HL-60 (cell line): Measurements from ENCODE around the gene KCNMA1.

Source experiments
- DNase-seq, 2 experiments: peaks; one replicate each; pipeline ENCODE4 v3.0.0-alpha.2; 2010 to 2020; ENCODE audit warnings: low read depth in 1 of 2, low spot score in 1 of 2
- H3K27ac ChIP-seq: fragments of 250-450 bp; sonication (Bioruptor Pico); replicated peaks from 2 replicates; pipeline ENCODE4 v1.5.1; 2020; ENCODE audit warnings: mild to moderate bottlenecking, moderate library complexity
- H3K27me3 ChIP-seq: fragments of 250-450 bp; sonication (Bioruptor Pico); 2 replicates; pipeline ENCODE4 v1.5.1; 2021; ENCODE audit warnings: mild to moderate bottlenecking, moderate library complexity; ENCODE audit not compliant: insufficient read depth, poor library complexity, severe bottlenecking
- H3K4me3 ChIP-seq: replicated peaks from 2 replicates; pipeline ENCODE4 v1.5.1; 2011; ENCODE audit warnings: mild to moderate bottlenecking, control low read depth, low read length; ENCODE audit not compliant: insufficient read depth
- GABPA ChIP-seq: IDR thresholded peaks from 2 replicates; pipeline ENCODE4 v1.6.1; 2012; ENCODE audit warnings: low read depth
- POLR2AphosphoS5 ChIP-seq: IDR thresholded peaks from 2 replicates; pipeline ENCODE4 v1.6.1; 2012; ENCODE audit warnings: low read depth
- REST ChIP-seq: IDR thresholded peaks from 2 replicates; pipeline ENCODE4 v1.6.1; 2012; ENCODE audit warnings: low read depth; ENCODE audit not compliant: insufficient replicate concordance
- SPI1 ChIP-seq: IDR thresholded peaks from 2 replicates; pipeline ENCODE4 v1.6.1; 2012; ENCODE audit warnings: low read depth, mild to moderate bottlenecking, borderline replicate concordance
- TF ChIP-seq, protein P1 (sequence below): IDR thresholded peaks from one replicate; pipeline ENCODE4 v1.5.1; 2011; ENCODE audit warnings: low read length, control low read depth, inconsistent platforms; ENCODE audit not compliant: insufficient read depth

The KCNMA1 gene

GRCh38 chr10:77641344-77641743 lies 3.7 kb upstream of the KCNMA1 start:
- Histone ChIP-seq H3K4me3 (no peak overlapping the region), H3K27me3 (peaks cover 24% of the 10 kb centered on the region), H3K27ac (no peak overlapping the region)
- TF ChIP-seq, protein P1, sequence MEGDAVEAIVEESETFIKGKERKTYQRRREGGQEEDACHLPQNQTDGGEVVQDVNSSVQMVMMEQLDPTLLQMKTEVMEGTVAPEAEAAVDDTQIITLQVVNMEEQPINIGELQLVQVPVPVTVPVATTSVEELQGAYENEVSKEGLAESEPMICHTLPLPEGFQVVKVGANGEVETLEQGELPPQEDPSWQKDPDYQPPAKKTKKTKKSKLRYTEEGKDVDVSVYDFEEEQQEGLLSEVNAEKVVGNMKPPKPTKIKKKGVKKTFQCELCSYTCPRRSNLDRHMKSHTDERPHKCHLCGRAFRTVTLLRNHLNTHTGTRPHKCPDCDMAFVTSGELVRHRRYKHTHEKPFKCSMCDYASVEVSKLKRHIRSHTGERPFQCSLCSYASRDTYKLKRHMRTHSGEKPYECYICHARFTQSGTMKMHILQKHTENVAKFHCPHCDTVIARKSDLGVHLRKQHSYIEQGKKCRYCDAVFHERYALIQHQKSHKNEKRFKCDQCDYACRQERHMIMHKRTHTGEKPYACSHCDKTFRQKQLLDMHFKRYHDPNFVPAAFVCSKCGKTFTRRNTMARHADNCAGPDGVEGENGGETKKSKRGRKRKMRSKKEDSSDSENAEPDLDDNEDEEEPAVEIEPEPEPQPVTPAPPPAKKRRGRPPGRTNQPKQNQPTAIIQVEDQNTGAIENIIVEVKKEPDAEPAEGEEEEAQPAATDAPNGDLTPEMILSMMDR, result no peak
- TF ChIP-seq SPI1, result no peak
- no peak for TF ChIP-seq REST
- no peak for TF ChIP-seq POLR2AphosphoS5
- TF ChIP-seq GABPA, result no peak
- no peak for DNase-seq

GRCh38 chr10:77640167-77640566 lies 2.6 kb upstream of the KCNMA1 start:
- Histone ChIP-seq H3K27me3 (peaks cover 31% of the 10 kb centered on the region), H3K27ac (no peak overlapping the region), H3K4me3 (no peak overlapping the region)
- TF ChIP-seq REST, result no peak
- TF ChIP-seq, protein P1, result no peak
- no peak for DNase-seq

DNA sequence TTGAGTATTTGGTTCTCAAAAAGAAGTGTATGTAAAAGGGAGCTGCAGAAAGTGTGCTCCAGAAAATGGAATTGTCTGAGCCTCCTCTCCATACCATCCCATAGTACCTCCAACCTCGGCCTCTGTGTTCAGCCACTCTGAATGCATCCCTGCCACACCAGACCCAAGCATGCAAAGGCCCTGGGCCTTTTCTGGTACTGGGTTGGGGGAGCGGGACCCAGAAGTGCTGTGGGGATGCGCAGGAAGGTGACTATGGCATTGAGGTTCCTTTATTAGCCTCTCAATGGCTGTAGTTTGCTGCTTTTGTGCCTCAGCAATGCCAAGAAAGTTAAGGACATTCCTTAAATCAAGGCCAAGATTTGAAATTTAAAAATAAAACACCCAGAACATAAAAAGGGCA lies 2.1 kb upstream of the KCNMA1 start:
- Histone ChIP-seq H3K4me3 (no peak overlapping the region), H3K27ac (no peak overlapping the region), H3K27me3 (peaks cover 31% of the 10 kb centered on the region)
- TF ChIP-seq SPI1 (no peak), REST (no peak), POLR2AphosphoS5 (no peak), GABPA (no peak)
- TF ChIP-seq, protein P1, result no peak
- DNase-seq, result no peak
